OCI-M2 (cell line): ENCODE results near the gene POU2AF1.
"Not testable (repeated sequence)": the region's sequence is repeated elsewhere in the genome, so short reads cannot be mapped to it uniquely, and the experiment has no call there.

Source experiments
- DNase-seq: peaks from one replicate; lab custom pipeline; 2025; ENCODE audit not compliant: unreplicated experiment; lab: John Stamatoyannopoulos, UW

The POU2AF1 gene

GRCh38 chr11:111410951-111411350, 31.9 kb upstream of the POU2AF1 start:
- no peak for DNase-seq

GRCh38 chr11:111409915-111410314, 30.8 kb upstream of the POU2AF1 start:
- no peak for DNase-seq

GRCh38 chr11:111408789-111409727, 30.0 kb upstream of the POU2AF1 start:
- no peak for DNase-seq

GRCh38 chr11:111407652-111408051, 28.6 kb upstream of the POU2AF1 start:
- no peak for DNase-seq

GRCh38 chr11:111406589-111406988, 27.5 kb upstream of the POU2AF1 start:
- DNase-seq, result no peak

- no peak for DNase-seq
These were observed 27.0 kb upstream of the POU2AF1 start for GRCh38 chr11:111406091-111406490.

- no peak for DNase-seq
These were observed 26.5 kb upstream of the POU2AF1 start for GRCh38 chr11:111405551-111405950.

GRCh38 chr11:111403051-111403726, 24.1 kb upstream of the POU2AF1 start:
- DNase-seq, result no peak

GRCh38 chr11:111402411-111402810, 23.3 kb upstream of the POU2AF1 start:
- no peak for DNase-seq

- not testable (repeated sequence) for DNase-seq
These were observed 22.9 kb upstream of the POU2AF1 start for GRCh38 chr11:111401957-111402356.

GRCh38 chr11:111400595-111400994, 21.5 kb upstream of the POU2AF1 start:
- DNase-seq, result no peak

GRCh38 chr11:111399187-111400031, 20.3 kb upstream of the POU2AF1 start:
- DNase-seq, result no peak

- DNase-seq, result no peak
These were observed 18.0 kb upstream of the POU2AF1 start for GRCh38 chr11:111397034-111397433.

- DNase-seq, result no peak
These were observed 16.7 kb upstream of the POU2AF1 start for GRCh38 chr11:111395749-111396148.

GRCh38 chr11:111395081-111395480, 16.0 kb upstream of the POU2AF1 start:
- DNase-seq, result no peak

- not testable (repeated sequence) for DNase-seq
These were observed 15.1 kb upstream of the POU2AF1 start for GRCh38 chr11:111394147-111394546.

GRCh38 chr11:111393585-111393984, 14.5 kb upstream of the POU2AF1 start:
- no peak for DNase-seq

GRCh38 chr11:111393096-111393495, 14.0 kb upstream of the POU2AF1 start:
- DNase-seq, result no peak

- DNase-seq, result no peak
These were observed 13.5 kb upstream of the POU2AF1 start for GRCh38 chr11:111392552-111392951.

GRCh38 chr11:111391328-111392124, 12.5 kb upstream of the POU2AF1 start:
- DNase-seq, result no peak
